Globus pallidus (tissue), 1 donor: ENCODE data around the gene TUT7.
"Not testable (repeated sequence)": the region's sequence is repeated elsewhere in the genome, so short reads cannot be mapped to it uniquely, and the experiment has no call there.

Experiments
- DNase-seq: peaks from one replicate; pipeline ENCODE4 v3.0.0-alpha.2; 2015; ENCODE audit warnings: low spot score

The TUT7 gene

GRCh38 chr9:86354011-86354817, at the start of gene TUT7:
TUT7 (minus strand) TSS chr9:86354410; CDS start chr9:86353199, 1,211 bp downstream.
- peak; percentile 94 for DNase-seq

- no peak for DNase-seq
These were observed 48.4 kb upstream of the TUT7 start for GRCh38 chr9:86402591-86402990.

GRCh38 chr9:86396412-86396811, 42.2 kb upstream of the TUT7 start:
- DNase-seq: no peak

DNA sequence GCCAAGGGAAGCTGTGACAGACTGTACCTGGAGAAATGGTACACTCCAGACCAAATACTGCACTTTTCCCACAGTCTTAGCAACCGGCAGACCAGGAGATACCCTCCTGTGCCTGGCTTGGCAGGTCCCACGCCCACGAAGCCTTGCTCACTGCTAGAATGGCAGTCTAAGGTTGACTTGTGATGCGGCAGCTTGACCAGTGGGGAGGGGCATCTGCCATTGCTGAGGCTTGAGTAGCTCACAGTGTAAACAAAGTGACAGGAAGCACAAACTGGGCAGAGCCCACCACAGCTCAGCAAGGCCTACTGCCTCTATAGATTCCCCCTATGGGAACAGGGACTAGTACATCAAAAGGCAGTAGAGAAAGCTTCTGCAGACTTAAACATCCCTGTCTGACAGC, 36.0 kb upstream of the TUT7 start:
- DNase-seq: not testable (repeated sequence)

DNA sequence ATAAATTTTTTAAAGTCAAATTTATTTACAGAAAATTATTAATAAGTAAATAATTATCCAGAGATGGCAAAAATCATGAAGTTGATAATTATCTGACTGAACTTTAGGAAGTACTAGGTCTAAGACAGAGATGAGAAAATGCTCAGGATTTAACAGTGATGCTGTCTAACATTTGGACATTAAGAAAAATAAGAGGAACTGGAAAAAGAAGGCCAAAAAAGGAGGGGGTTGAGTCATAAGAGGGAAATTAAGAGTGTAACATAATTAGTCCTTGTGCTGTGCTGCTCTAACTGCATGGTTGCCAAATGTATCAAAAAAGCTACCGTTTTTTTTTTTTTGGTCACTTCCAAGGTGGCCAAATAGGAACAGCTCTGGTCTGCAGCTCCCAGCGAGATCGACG, 35.4 kb upstream of the TUT7 start:
- DNase-seq: no peak

GRCh38 chr9:86387376-86387775, 33.2 kb upstream of the TUT7 start:
- no peak for DNase-seq

GRCh38 chr9:86383000-86383399, 28.8 kb upstream of the TUT7 start:
- DNase-seq: not testable (repeated sequence)

GRCh38 chr9:86376016-86376415, 21.8 kb upstream of the TUT7 start:
- DNase-seq: no peak

DNA sequence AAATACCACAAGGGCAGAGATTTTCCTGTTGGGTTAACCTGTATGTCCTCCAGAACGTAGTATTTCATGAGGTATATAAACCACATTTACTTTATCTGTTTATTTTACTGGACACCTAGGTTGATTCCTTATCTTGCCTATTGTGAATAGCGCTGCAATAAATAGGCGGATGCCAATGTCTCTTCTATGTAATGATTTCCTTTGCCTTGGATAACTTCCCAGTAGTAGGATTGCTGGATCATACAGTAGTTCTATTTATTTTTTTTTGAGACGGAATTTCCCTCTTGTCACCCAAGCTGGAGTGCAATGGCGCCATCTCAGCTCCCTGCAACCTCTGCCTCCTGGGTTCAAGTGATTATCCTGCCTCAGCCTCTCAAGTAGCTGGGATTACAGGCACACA, 15.6 kb upstream of the TUT7 start:
- DNase-seq: no peak

DNA sequence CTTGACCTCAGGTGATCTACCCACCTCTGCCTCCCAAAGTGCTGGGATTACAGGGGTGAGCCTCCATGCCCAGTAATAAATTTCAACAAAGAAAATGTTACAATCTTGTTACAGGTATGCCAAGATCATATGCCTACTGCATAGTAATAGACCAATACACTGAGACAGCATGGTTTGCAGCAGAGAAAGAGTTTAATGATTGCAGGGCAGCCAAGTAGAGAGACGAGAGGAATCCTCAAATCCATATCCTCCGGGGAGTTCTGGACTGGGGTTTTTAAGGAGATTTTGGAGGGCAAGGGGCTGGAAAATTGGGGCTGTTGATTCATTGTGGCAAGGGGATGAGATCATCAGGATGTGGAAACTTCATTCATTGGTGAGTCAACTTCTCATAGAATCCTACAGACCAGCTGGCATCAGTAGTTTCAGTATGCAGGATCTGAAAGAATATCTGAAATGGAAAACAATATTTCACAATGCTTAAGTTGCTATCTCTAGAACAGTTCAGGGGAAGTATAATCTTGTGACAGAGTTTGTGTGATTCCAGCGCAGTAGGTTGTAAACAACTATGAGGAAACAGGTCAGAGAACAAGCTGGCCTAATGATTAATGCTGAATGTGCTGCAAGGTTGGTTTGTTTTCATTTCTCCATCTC, 14.8 kb upstream of the TUT7 start:
- no peak for DNase-seq

DNA sequence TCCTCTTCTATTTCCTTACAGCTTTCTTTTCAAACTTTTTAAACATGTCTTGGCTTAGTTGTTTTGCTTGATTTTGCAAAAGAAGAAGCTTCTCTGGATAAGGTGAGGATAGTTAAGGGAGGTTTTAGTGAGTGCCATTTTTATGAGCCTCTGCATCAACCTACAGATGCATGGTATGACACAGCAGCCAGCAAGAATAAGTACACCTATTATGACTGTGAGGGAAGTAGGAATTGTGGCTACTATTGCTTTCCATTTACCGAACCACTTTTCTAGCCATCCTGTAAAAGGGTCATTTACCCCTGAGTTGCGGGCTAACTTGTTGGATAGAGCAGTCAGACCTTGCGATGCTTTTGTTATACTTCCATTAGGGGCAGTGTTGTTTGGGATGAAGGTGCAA, 7.0 kb upstream of the TUT7 start:
- DNase-seq: no peak

GRCh38 chr9:86359151-86359879, 5.1 kb upstream of the TUT7 start:
- peak; percentile 29 for DNase-seq

- no peak for DNase-seq
These were observed 3.0 kb upstream of the TUT7 start for GRCh38 chr9:86356871-86357866.

- no peak for DNase-seq
These were observed 1.6 kb upstream of the TUT7 start for GRCh38 chr9:86355814-86356213.

- DNase-seq: no peak
These were observed 654 bp upstream of the TUT7 start for GRCh38 chr9:86354818-86355309.

DNA sequence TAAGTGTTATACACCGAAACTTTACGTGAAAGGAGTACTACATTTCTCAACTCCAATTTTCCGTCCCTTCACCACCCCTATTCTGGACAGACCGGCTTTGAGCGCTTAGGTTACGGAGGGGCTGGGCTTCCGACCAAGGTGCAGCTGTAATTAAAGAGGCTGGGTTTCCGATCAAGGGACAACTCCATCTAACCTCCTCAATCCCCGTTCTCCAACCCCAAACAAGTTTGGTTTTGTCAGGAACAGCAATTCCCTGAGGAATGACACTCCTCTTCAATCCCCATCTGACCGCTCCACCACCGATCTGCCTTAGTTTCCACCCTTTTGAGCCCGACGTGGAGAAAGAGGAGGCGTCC, 577 bp downstream of the TUT7 start:
- DNase-seq: peak; percentile 16

- DNase-seq: no peak
These were observed 1.7 kb downstream of the TUT7 start for GRCh38 chr9:86352440-86353077.

GRCh38 chr9:86351880-86352279, 2.3 kb downstream of the TUT7 start:
- DNase-seq: no peak

DNA sequence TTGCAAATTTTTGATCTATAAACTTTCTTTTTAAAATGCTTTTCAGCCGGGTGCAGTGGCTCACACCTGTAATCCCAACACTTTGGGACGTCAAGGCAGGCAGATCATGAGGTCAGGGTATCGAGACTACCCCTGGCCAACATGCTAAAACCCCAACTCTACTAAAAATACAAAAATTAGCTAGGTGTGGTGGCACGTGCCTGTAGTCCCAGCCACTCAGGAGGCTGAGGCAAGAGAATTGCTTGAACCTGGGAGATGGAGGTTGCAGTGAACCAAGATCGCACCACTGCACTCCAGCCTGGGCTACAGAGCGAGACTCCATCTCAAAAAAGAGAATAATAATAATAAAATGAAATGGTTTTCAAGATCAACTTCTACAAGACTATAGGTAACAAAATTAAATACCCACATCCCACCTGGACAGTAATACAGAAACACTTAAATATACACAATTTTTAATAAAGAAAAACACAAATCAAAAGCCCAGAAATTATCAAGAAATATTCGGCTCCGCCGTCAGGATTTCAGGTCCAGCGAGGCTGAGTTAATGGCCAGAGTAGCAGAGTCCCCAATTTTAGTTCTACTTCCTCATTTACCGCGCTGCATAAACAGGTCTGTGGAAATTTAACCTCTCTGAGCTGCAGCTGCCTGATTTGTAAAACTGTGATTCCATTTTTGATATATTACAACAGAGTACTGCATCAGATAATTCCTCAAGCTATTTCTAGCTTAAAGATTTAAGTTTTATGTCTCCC, 4.0 kb downstream of the TUT7 start:
- no peak for DNase-seq

DNA sequence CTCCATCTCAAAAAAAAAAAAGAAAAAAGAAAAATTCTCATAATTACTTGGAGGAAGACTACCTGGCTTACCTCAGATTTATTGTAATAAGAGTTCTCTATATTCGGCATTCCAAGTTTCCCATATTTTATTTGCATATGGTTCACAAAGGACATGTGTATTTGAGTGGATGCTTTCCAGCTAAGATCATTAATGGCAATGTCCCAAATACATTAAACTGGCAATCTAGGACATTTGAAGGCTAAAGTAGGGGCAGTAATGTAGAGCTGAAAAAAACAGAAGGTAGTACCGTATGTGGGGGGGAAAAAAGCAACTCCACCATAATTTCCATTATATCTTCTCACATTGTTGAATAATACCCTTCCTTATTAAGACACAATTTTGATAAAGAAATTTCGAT, 4.9 kb downstream of the TUT7 start:
- no peak for DNase-seq
